PFSK-1 (cell line): Measurements from ENCODE around the gene CDH3.

Experiments used
- POLR2AphosphoS5 ChIP-seq: IDR thresholded peaks from 2 replicates; pipeline ENCODE4 v1.6.1; 2012; ENCODE audit warnings: low read depth, mild to moderate bottlenecking, control low read depth, low read length, moderate library complexity
- TAF1 ChIP-seq: IDR thresholded peaks from 2 replicates; pipeline ENCODE4 v1.6.1; 2012; ENCODE audit warnings: low read length, control low read depth, borderline replicate concordance; ENCODE audit not compliant: insufficient read depth
- TF ChIP-seq, protein P1 (sequence below), 2 experiments: IDR thresholded peaks; 2 replicates each; pipeline versions ENCODE4 v1.6.1 to v1.8.0; 2011 to 2012; ENCODE audit warnings: low read depth in 2 of 2, low read length in 2 of 2, control low read depth in 1 of 2, inconsistent platforms in 1 of 2, mild to moderate bottlenecking in 1 of 2, moderate library complexity in 1 of 2; ENCODE audit not compliant: insufficient read depth in 1 of 2

DNA sequence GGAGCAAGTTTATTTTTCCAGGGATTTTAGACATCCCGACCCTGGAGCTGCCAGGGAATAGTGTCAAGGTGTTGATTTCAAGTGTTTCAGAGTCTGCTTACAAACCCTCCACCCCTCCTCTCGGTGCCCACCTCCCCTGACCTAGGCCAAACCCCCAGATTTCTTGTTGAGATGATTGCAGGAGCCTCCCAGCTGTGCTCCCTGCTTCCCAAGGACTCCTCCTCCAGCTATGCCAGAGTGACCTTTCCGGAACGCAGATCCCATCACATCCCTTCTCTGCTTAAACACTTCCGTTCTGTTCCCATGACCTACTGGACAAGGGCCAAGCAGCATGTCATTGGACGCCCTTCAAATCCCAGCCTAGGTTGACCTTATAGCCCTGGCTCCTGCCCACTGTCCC, 68.3 kb downstream of the CDH3 start:
- no peak for TF ChIP-seq POLR2AphosphoS5
- TF ChIP-seq, protein P1, sequence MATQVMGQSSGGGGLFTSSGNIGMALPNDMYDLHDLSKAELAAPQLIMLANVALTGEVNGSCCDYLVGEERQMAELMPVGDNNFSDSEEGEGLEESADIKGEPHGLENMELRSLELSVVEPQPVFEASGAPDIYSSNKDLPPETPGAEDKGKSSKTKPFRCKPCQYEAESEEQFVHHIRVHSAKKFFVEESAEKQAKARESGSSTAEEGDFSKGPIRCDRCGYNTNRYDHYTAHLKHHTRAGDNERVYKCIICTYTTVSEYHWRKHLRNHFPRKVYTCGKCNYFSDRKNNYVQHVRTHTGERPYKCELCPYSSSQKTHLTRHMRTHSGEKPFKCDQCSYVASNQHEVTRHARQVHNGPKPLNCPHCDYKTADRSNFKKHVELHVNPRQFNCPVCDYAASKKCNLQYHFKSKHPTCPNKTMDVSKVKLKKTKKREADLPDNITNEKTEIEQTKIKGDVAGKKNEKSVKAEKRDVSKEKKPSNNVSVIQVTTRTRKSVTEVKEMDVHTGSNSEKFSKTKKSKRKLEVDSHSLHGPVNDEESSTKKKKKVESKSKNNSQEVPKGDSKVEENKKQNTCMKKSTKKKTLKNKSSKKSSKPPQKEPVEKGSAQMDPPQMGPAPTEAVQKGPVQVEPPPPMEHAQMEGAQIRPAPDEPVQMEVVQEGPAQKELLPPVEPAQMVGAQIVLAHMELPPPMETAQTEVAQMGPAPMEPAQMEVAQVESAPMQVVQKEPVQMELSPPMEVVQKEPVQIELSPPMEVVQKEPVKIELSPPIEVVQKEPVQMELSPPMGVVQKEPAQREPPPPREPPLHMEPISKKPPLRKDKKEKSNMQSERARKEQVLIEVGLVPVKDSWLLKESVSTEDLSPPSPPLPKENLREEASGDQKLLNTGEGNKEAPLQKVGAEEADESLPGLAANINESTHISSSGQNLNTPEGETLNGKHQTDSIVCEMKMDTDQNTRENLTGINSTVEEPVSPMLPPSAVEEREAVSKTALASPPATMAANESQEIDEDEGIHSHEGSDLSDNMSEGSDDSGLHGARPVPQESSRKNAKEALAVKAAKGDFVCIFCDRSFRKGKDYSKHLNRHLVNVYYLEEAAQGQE (IDR thresholded peaks at IDR 0.05; ENCODE audit: insufficient read depth in 1 of 2, low read depth in 2 of 2, low read length in 2 of 2): no peak
- no peak for TF ChIP-seq TAF1
